HS-27A (cell line): ENCODE results near the gene HOXA5.

Experiments
- DNase-seq: peaks from one replicate; pipeline ENCODE4 v3.0.0-alpha.2; 2012; ENCODE audit warnings: low read depth, missing footprints

The HOXA5 gene

DNA sequence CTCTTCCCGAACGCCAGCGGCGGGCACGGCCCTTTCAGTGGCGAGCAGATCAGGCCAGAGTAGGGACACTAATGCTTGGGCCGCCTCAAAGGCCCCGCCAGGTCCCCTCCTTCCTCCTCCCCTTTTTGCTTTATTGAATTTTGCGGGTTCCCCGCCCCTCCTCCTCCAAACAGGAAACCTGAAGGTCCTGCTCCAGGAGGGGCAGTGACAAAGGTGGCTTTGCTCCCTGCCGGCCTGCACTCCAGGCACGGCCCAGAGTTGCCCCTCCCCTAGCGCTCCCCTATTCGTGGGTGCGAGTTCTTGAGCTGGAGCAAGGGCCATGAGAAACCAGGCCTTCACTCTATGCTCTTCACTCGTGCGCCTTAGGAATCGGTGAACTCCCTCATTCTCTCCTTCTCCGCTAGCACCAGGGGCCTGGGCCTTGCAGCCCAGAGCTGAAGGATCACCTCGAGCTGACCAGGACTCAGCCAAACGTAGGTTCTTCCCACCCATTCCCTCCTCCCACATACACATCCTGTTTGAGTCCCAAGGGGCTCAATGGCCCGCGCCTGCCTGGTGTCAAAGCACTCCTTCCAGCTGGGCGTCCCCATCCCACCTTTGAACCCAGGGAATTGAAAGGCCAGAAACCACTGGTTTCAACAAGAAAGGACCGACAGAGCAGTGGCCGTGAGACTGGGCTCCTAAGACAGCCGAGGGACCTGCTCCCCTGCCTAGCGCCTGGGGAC lies 4.7 kb upstream of the HOXA5 start:
- DNase-seq, result no peak

DNA sequence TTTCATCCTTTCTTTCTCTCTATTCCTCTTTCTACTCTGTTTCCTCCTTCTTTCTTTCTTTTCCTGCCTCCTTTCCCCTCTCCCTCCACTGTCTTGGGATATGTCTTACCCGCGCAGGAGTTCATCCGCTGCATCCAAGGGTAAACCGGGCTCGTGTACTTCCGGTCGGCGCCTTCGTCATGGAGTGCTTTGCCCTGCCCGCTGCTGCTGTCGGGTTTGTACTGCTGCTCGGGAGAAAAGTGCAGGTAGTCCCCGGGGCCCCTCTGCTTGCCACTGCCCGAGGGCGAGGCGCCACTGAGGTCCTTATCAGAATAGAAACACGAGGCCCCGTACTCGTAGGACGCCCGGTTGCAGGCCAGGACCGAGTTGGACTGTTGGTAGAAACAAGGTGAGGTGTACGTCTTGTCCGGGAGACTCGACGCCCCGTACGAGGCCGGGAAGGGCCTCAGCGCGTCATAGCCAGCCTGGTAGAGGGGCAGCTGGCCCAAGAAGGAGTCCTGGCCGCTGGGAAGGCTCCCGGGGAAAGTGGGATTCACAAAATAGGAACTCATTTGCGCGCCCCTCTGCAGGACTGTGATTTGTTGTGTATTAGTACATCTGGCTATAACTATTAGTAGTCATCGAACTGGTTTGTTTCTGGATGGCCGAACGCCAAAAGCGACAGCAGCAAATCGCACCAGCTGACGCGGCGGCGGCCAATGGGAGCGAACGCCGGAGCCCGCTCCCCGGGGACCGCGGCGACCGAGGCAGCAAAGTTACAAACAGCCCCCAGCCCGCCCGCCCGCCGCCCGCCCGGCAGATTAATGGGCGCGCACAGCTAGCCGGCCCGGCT lies 3.9 kb upstream of the HOXA5 start, which contains the start of gene HOXA6:
Gene HOXA6, minus strand, starts transcription at position 576 of the 832 bp plus-strand sequence. Its CDS starts 25 bp downstream, at position 551.
- DNase-seq, result no peak

DNA sequence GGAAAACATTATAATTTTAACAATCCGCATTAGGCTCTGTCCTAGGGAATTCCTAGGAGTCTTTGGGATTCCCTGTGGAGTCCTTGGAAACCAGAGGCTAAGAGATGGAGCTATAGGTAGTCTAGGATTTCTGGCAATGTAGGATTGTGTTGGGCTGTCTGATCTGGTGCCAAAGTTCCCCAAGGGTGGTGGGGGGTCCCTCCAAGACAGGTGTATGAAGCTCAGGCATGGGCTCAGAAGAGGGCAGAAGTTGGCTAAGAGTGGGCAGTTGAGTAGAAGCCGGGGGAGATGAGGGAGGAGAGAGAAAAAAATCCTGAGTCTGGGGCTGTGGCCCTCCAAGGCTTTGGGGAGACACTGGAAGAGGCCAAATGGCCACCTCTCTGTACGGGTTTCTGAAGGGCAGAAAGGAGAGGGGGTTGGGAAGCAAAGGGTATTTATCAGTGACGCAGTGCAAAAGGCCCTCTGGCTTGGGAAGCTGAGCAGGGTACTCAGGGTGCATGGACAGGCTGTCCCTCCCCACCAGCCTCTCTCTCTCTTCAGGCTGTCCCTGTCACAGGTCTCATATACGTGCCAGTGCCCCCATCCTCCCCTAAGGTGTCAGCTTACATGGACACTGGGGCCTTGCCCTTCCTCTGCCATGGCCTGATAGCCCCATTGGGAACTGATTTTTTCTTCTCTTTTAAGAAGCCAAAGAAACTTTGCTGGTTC lies 3.2 kb upstream of the HOXA5 start:
- no peak for DNase-seq

DNA sequence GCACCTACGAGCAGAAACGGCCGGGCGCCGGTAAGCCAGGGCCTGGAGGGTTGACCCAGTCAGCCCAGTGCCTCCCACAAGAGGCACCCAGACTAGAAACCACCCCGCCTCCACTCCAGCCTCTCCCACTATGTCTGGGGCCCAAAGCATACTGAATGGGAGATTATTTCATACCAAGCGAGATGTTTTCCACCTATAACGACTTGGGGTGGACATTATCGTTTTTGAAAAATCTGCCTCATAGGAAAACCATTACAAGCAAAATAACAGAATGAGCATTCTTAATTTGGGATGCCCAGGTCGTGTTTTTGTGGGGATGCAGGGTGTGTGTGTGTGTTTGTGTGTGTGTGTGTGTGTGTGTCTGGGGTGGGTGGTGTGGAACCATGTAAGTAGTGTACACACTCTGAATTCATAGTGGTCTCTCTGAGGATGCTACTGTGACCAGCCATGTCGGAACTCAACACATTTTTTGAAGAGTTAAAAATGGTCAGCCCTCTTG lies 2.5 kb upstream of the HOXA5 start:
- DNase-seq, result no peak

DNA sequence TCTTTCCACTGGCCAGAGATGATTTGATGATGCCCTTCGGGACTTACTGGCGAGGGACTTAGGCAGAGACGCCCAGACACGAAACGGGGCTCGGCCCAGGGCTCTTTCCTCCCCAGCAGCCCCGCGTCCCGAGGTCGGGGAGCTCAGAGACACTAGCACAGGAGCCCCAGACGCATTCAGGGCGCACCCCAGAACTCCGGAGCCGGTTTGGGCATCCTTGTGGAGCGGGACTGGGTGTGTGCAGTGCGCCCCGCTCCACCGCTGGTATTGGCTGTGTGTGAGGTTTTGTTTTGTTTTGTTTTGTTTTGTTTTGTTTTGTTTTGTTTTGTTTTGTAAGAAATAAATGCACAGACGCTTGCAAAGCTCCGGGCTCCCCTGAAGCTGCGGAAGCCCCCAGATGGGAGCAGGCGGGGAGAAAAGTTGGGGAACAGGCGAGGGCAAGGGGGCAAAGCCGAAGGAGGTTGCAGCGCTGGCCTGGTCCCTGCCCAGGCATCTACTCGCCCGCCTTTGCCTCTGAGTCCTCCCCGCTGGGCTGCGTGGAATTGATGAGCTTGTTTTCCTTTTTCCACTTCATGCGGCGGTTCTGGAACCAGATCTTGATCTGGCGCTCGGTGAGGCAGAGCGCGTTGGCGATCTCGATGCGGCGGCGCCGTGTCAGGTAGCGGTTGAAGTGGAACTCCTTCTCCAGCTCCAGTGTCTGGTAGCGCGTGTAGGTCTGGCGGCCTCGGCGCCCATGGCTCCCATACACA lies 1.9 kb upstream of the HOXA5 start:
- DNase-seq, result no peak

DNA sequence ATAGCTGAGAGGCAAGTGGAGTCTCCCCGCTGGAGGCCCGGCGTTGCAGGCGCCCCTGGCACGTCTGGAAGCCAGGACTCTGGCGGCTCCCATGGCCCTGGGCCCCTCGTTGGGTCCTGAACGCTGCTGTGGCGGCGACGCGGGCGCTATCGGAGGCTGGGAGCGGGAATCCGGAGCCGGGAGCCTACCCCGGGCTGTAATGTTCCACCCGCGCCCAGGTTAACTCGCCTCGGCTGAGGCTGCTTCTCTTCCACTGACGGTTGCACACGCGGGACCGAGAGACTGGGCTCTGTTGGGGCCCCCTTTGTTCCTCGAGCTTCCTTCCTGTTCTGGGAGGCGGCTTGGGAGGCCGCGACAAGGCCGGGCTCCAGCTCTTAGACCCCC lies 1.3 kb upstream of the HOXA5 start:
- no peak for DNase-seq

DNA sequence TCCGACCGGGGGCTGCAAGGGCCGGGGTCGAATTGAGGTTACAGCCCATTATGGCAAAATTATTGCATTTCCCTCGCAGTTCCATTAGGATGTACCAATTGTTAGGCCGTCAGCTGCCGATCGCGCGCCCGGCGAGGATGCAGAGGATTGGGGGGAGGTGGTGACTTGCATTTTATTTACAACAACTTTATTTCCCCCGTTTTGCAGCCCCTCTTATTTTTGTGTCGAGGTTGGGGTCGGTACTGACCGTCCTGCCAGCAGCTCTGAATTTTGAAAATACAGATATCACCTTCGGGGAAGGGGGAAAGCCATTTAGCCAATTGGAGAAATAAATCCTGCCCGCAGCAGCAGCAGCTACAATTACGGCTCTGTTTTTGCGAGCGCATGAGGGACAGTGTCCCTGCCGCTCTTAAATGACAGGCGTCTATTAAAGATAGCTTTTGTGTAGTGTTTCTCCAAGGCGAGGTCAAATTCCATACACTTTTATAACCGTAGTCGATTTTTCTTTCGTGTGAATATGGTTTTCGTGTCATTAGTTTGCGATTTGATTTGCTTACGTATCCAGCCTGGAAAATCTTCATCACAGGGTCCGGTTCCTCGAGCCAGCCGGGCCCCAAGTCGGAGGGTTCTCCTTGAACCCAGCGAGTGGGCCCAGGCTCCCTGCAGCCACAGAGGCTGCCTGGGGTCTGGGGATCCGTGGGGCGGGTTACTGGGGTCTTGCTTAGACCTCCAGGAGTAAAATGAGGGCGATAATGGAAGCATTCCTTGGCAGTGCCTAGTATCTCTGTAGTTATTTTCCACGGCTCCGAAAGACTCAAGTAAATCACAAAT lies 684 bp upstream of the HOXA5 start:
- DNase-seq, result no peak

DNA sequence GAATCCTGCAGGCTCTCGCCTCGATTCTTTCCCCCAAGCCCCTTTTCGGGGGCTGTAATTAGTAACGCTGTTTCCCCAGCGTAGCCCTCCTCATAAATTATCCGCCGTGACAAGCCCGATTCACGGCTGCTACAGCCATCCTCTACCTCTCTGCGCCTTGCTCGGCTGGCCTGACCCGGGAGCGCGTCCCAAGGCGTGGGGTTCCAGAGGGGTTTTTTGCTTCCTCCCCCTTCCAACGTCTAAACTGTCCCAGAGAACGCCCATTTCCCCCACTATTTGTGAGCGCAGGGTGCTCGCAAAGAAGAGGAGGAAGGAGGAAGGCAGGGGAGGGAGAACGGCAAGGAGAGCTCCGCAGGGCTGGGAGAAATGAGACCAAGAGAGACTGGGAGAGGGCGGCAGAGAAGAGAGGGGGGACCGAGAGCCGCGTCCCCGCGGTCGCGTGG lies 880 bp downstream of the HOXA5 start:
- DNase-seq, result no peak

DNA sequence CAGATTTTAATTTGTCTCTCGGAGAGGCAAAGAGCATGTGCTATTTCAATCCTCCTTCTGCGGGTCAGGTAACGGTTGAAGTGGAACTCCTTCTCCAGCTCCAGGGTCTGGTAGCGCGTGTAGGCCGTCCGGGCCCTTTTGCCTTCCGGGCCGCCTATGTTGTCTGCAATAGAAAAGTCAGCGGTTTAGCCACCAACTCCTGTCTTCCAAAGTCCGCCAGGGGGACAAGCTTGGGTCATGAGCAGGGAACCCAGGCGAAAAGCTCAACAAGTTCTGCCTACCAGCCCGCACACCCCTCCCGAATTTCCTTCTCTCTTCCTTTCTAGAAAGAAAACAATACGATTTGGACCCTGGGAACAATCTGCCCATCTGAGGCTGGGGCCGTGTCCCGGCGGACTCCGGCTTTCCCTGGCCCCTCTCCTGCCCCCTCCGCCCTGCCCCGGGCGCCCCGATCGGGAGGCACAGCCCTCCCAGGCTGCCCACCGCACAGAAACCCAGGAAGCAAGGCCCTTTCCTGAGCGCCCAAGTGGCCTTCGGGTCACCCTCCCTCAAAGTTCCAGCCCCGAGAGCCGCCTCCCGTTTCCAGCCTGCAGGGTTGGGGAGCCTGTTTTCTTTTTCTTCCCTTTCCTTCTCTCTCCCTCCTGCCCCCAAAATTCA lies 1.4 kb downstream of the HOXA5 start:
- DNase-seq, result no peak

DNA sequence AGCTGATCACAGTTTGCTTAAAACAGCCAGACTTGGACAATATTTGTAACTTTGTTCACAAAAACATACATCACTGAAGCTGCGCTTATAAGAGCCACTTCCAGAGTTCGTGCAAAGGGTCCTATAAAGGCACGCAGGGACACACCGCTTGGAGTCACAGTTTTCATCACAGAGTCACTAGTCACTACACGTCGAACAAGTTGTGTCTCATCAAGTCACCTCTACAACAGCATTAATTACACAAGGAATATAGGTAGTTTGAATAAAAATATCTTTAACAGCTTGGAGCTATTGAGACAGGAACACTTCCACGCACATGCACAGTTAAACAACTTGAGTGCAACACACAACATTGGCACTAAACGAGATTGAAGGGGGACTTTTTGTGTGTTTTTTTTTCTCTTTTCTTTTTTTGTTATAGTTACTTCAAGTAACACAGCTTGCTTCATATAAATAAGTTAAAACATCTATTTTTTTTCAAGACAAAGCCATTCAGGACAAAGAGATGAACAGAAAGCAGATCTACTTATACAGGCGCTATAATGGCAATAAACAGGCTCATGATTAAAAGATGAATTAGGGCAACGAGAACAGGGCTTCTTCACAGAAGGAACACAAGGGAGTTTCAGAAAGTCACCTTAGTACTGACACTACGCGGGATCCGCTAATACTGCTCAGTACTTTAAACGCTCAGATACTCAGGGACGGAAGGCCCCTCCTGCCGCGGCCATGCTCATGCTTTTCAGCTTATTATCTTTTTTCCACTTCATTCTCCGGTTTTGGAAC lies 2.2 kb downstream of the HOXA5 start:
- DNase-seq, result no peak

DNA sequence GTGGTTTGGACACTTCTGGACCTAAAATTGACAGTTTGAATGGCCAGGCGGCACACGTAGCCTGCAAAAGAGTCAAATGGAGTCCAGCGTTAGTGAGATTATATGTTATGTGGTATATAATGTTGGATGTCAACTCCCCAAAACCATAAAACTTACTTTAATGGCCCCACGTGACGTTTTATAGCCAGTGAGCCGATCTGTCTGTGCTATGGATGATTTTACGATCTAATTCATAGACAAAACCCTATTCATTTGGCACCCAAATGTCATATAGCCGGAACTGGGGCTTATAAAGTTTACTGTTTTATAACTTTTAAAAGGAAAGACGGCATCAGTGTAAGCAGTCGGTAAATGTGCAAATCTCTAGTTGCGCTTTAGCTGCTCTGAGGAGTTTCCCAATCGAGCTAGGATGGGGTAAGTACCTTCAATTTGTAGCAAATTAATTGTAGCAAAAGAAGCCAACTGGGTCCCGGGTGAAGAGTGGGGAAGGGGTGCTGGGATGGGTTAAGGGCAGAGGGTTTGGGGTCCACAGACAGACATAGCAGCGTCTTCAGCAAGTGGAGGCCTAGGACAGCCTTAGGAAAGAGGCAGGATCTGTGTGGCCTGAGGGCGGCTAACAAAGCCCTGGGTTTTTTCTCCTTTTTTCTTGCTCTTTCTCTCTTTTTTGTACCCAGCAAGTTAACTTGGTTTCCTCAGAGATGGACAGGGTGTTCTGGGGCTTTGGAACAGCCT lies 3.2 kb downstream of the HOXA5 start:
- no peak for DNase-seq

DNA sequence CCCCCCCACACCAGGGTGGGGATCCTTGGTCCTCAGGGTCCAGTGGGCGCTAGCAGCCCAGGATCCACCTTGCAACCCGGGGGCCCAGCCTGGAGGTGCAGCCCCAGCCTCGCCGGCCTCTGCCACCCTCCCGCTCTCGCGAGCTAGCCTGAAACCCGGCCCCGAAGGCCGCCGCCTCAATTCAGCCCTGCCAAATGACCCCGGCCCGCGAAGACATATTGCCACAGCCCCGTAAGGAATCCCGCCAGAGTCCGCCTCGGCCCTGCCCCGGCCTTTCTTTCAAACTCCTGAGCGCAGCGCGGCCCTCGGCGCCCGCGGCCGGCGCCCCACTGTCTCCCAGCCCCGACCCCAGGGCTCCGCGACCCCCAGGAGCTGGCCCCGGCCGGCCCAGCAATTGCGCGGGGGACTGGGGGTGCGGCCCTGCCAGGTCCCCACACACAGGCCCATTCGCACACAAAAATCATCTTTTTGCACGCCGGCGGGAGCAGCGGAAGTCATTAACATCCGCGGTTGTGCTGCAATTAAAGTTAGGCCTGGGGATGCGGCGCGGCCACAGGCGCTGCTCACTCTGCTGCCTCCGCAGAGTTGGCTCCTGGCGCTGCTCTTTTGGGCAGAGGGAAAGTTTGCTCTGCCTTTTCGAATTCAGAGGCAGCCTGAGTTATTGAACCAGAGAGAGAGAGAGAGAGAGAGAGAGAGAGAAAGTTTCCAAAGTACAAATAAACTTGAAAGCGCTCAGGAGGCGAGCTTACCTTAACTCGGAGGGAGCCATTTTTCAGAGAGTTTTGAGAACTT lies 4.0 kb downstream of the HOXA5 start:
- no peak for DNase-seq

DNA sequence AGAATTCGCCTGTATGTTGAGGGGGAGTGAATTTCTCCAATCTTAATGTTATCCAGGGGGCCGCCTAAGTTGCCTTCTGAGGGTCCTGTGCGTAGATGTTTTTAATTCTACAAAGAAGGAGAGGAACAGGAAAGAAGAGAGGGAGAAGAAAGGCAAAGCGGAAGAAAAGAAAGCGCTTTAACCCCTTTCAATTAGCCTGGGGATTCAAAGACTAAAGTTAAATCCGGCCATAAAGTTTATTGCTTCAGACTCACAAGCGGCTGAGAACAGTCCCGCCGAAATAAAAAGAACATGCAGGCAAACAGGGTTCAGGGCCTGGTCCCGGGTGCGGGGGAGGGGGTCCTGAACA lies 4.5 kb downstream of the HOXA5 start:
- DNase-seq, result no peak

DNA sequence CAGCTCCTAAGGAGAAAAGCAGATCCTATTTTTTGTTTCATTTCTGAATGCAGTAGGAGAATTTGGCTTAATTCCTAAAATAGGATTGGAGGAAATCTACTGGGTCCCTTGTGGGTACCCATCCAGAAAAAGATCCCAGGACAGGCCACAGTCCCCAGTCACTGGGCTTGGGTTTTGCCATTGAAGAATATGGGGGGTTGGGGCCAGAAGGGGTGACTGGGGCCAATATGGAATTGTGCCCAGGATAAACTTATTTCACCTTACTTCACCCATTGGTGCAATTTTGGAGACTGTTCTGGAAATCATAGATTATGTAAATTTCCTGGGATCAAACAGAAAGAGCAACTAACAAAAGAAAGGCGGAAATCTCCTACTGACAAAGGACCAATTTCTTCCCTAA lies 5.0 kb downstream of the HOXA5 start:
- no peak for DNase-seq

DNA sequence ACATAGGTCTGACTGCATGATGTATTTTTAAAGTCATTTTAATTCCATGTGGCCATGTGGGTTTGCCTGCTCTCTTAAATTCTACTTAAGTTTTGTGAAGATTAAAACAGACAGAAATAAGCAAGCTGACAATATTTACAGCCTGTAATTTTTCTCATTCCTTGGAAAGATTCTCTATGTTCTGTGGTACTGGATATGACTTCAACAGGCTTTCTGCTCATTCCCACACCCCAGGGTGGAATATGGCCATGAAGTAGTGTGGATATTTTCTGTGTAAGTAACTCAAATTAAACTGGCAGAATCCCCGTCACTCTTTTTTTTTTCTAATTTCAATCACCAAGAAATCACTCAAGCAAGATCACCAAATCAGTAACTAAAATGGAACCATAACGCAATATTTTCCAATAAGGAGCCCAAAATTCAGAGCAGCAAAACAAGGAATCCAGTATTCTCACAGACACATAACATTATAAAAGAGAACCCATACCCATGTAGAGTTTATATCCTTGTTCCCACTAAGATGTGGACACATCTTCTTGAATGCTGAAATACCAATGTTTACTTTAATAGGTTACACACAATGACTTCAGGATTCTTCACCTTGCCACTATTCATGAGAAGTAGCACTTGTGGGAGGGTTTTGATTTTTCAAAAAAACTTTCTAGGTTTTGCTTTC lies 5.7 kb downstream of the HOXA5 start:
- no peak for DNase-seq

DNA sequence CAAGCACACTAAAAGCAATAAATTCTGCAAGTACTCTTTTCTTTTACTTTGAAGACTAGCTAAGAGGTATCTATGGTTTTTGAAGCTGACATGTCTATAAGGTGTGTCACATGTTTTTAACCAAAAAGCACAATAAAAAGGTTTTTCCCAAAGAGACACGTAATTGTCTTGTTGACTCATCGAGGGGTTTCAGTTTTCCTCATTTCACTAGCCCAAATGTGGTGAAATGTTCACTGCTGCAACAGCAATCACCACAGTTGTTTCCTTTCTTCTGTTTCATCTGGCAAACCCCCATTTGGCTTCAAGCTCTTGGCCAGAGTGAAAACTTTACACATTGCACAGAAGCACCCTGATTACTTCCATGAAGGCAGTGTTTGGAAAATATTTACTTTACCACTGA lies 9.1 kb downstream of the HOXA5 start:
- DNase-seq, result no peak

DNA sequence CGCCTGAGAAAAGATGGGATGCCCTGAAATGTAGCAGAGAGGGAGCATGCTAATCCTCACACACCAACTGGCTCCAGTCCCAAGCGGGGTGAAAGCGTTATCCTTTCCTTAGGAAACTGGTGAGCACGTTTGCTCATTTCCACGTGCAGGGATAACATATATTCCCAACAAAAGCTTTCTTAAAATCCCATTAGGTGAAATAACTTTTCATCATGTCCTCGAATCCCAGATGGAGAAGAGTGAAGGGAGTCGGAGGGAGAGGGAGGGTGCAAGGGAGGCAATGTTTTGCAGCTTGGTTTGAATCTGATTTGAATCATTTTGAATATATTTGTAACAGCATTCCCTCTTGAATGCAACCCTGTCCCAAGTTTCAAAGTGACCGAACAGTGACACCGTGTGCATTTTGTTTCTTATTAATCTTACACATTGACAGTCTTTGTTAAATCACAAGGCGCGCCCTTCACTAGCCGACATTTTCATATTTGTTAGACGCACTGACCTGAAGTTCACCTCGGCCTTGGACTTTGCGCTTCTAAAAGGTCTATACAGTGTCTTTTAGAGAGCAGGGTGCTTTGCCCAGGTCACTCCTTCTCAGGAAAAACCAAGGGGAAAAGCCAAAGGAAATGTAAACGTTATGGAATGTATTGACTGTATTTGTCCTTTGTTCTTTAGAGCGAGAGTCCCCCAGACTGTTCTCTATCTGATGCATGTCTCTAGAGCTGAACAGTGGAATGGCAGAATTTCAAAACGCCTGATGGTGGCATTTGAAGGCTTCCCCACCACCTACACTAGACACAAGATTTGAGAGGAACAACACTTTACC lies 9.9 kb downstream of the HOXA5 start:
- DNase-seq, result no peak
